HUES6 (cell line): ENCODE results near the gene CPHXL2.
A peak's percentile ranks its signal among the peaks of the same experiment; 100 is the strongest.

Experiments
- H3K27ac ChIP-seq: 2 replicates; pipeline ENCODE4 v1.7.0; 2013; ENCODE audit warnings: low read depth, mild to moderate bottlenecking, low read length, inconsistent platforms
- H3K27me3 ChIP-seq: 2 replicates; pipeline ENCODE4 v1.6.1; 2013; ENCODE audit warnings: low read length; ENCODE audit not compliant: control insufficient read depth, insufficient read depth
- H3K36me3 ChIP-seq: 2 replicates; pipeline ENCODE4 v1.6.1; 2013; ENCODE audit warnings: low read length; ENCODE audit not compliant: control insufficient read depth, insufficient read depth
- H3K4me1 ChIP-seq: 2 replicates; pipeline ENCODE4 v1.6.1; 2013; ENCODE audit warnings: low read length; ENCODE audit not compliant: control insufficient read depth, insufficient read depth
- H3K4me3 ChIP-seq: 2 replicates; pipeline ENCODE4 v1.5.1; 2013; ENCODE audit warnings: low read depth, low read length
- H3K9ac ChIP-seq: one replicate; pipeline ENCODE4 v1.6.1; 2013; ENCODE audit warnings: mild to moderate bottlenecking, low read length
- H3K9me3 ChIP-seq: 2 replicates; pipeline ENCODE4 v1.6.1; 2013; ENCODE audit warnings: low read depth, low read length; ENCODE audit not compliant: control insufficient read depth, insufficient read depth

The CPHXL2 gene

GRCh38 chr16:75644240-75645012, 32.4 kb downstream of the CPHXL2 start:
- Histone ChIP-seq H3K36me3 (peaks cover 54% of the 10 kb centered on the region), H3K4me1 (0 out of 2 replicates have a peak, but pooled peaks cover 3% of the 10 kb centered on the region), H3K9ac (no peak overlapping the region), H3K27me3 (no peaks in the 10 kb centered on the region), H3K27ac (no peak overlapping the region), H3K9me3 (no peaks in the 10 kb centered on the region), H3K4me3 (0 out of 2 replicates have a peak overlapping the region, but pooled peaks have one; percentile 7)

GRCh38 chr16:75640598-75640997, 36.2 kb downstream of the CPHXL2 start:
- Histone ChIP-seq H3K9ac (no peak overlapping the region), H3K36me3 (peaks cover 90% of the 10 kb centered on the region), H3K9me3 (no peaks in the 10 kb centered on the region)

GRCh38 chr16:75635036-75635435, 41.8 kb downstream of the CPHXL2 start:
- H3K4me1 ChIP-seq: no peaks in the 10 kb centered on the region
- no peak overlapping the region for H3K9ac ChIP-seq
- no peak overlapping the region for H3K27ac ChIP-seq
- no peak overlapping the region for H3K4me3 ChIP-seq
- peaks cover 95% of the 10 kb centered on the region for H3K36me3 ChIP-seq
- H3K27me3 ChIP-seq: no peaks in the 10 kb centered on the region
- H3K9me3 ChIP-seq: no peaks in the 10 kb centered on the region

More at GRCh38 chr16:75640598-75640997, 36.2 kb downstream of the CPHXL2 start:
- no peaks in the 10 kb centered on the region for H3K27me3 ChIP-seq
- no peaks in the 10 kb centered on the region for H3K4me1 ChIP-seq
- no peak overlapping the region for H3K4me3 ChIP-seq
- H3K27ac ChIP-seq: no peak overlapping the region

GRCh38 chr16:75632857-75633256, 44.0 kb downstream of the CPHXL2 start:
- H3K36me3 ChIP-seq: peaks cover 96% of the 10 kb centered on the region

GRCh38 chr16:75630052-75630451, 46.8 kb downstream of the CPHXL2 start:
- H3K36me3 ChIP-seq: peaks cover 94% of the 10 kb centered on the region
- H3K27ac ChIP-seq: no peak overlapping the region

More at GRCh38 chr16:75632857-75633256, 44.0 kb downstream of the CPHXL2 start:
- H3K27ac ChIP-seq: no peak overlapping the region
- H3K9ac ChIP-seq: no peak overlapping the region
- no peak overlapping the region for H3K4me3 ChIP-seq
- H3K9me3 ChIP-seq: no peaks in the 10 kb centered on the region
- no peaks in the 10 kb centered on the region for H3K27me3 ChIP-seq
- H3K4me1 ChIP-seq: no peaks in the 10 kb centered on the region

GRCh38 chr16:75629132-75629531, 47.7 kb downstream of the CPHXL2 start:
- H3K9ac ChIP-seq: no peak overlapping the region
- no peak overlapping the region for H3K4me3 ChIP-seq
- H3K36me3 ChIP-seq: peaks cover 84% of the 10 kb centered on the region
- H3K27ac ChIP-seq: no peak overlapping the region
- H3K9me3 ChIP-seq: no peaks in the 10 kb centered on the region
- no peaks in the 10 kb centered on the region for H3K4me1 ChIP-seq
- H3K27me3 ChIP-seq: no peaks in the 10 kb centered on the region

More at GRCh38 chr16:75630052-75630451, 46.8 kb downstream of the CPHXL2 start:
- Histone ChIP-seq H3K9ac (no peak overlapping the region), H3K4me3 (no peak overlapping the region), H3K27me3 (no peaks in the 10 kb centered on the region), H3K4me1 (no peaks in the 10 kb centered on the region), H3K9me3 (no peaks in the 10 kb centered on the region)

GRCh38 chr16:75628351-75628750, 48.5 kb downstream of the CPHXL2 start:
- Histone ChIP-seq H3K36me3 (peaks cover 77% of the 10 kb centered on the region), H3K27me3 (no peaks in the 10 kb centered on the region), H3K4me1 (no peaks in the 10 kb centered on the region), H3K27ac (no peak overlapping the region), H3K4me3 (no peak overlapping the region), H3K9ac (no peak overlapping the region), H3K9me3 (no peaks in the 10 kb centered on the region)

GRCh38 chr16:75627851-75628250, 49.0 kb downstream of the CPHXL2 start:
- H3K36me3 ChIP-seq: peaks cover 72% of the 10 kb centered on the region

GRCh38 chr16:75626806-75627205, 50.0 kb downstream of the CPHXL2 start:
- Histone ChIP-seq H3K27me3 (no peaks in the 10 kb centered on the region), H3K36me3 (peaks cover 63% of the 10 kb centered on the region), H3K9ac (no peak overlapping the region), H3K9me3 (no peaks in the 10 kb centered on the region), H3K4me1 (peaks cover 4% of the 10 kb centered on the region; the same call in 1 of the 2 replicates), H3K27ac (no peak overlapping the region), H3K4me3 (no peak overlapping the region)

More at GRCh38 chr16:75627851-75628250, 49.0 kb downstream of the CPHXL2 start:
- H3K27ac ChIP-seq: no peak overlapping the region
- no peak overlapping the region for H3K4me3 ChIP-seq
- H3K27me3 ChIP-seq: no peaks in the 10 kb centered on the region
- H3K9me3 ChIP-seq: no peaks in the 10 kb centered on the region
- H3K9ac ChIP-seq: no peak overlapping the region
- no peaks in the 10 kb centered on the region for H3K4me1 ChIP-seq

GRCh38 chr16:75624921-75625334, 51.9 kb downstream of the CPHXL2 start:
- Histone ChIP-seq H3K36me3 (peaks cover 53% of the 10 kb centered on the region), H3K27me3 (no peaks in the 10 kb centered on the region), H3K9me3 (no peaks in the 10 kb centered on the region), H3K27ac (no peak overlapping the region), H3K4me1 (peaks cover 9% of the 10 kb centered on the region; the same call in 1 of the 2 replicates), H3K9ac (no peak overlapping the region), H3K4me3 (no peak overlapping the region)

GRCh38 chr16:75622761-75623605, 53.8 kb downstream of the CPHXL2 start, which contains the start of gene ADAT1:
Gene ADAT1 (minus strand): TSS chr16:75623281. CDS start chr16:75620799, 2,482 bp downstream.
- H3K27ac ChIP-seq: peak within 1 kb of the TSS; percentile 91

More at GRCh38 chr16:75622761-75623605, 53.8 kb downstream of the CPHXL2 start, which contains the start of gene ADAT1:
- H3K27me3 ChIP-seq: no peaks in the 10 kb centered on the region
- H3K9ac ChIP-seq: peak within 1 kb of the TSS; percentile 93
- H3K4me3 ChIP-seq: peak within 1 kb of the TSS; percentile 92
- H3K9me3 ChIP-seq: no peaks in the 10 kb centered on the region
- H3K36me3 ChIP-seq: peaks cover 53% of the 10 kb centered on the region
- H3K4me1 ChIP-seq: peaks cover 9% of the 10 kb centered on the region; the same call in 1 of the 2 replicates
